ENCODE data around the gene SWT1.

DNA sequence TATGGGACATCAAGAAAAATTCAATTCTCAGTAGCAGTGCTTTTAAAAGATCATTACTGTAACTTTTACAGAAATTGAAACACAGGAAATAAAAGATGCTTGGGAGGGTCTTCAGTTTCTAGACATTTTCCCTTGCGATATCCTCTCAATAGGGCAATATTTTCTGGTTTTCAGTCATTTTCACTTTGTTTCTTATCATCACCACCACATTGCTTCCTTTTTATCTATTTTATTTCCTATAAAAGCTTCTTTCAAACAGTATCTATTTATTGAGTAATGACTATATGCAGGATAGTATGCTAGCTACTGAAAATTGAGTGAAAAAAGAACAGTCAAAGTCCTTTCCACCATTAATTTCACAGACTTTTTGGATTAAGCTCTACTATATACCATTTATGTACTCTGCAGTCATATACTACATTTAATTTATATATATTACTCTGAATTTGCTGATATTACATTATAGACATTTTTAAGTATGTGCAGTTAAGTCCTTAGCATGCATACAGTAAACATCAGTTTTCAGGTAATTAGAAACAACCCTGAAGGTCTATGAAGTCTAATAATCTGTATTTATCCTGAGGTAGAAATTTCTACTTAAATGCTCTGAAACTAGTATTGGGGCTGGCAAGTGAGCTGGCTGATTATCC, 18.9 kb upstream of the SWT1 start:
- TF ChIP-seq POLR2AphosphoS5 (IDR thresholded peaks at IDR 0.05; ENCODE audit: low read depth, low read length) (no peak), FOXP2 (optimal IDR thresholded peaks at IDR 0.05; ENCODE audit: borderline replicate concordance, extremely low read depth, extremely low read length, insufficient read depth) (no peak), SIN3A (IDR thresholded peaks at IDR 0.05; ENCODE audit: borderline replicate concordance, insufficient read depth, low read length) (no peak)
- TF ChIP-seq, protein P1, sequence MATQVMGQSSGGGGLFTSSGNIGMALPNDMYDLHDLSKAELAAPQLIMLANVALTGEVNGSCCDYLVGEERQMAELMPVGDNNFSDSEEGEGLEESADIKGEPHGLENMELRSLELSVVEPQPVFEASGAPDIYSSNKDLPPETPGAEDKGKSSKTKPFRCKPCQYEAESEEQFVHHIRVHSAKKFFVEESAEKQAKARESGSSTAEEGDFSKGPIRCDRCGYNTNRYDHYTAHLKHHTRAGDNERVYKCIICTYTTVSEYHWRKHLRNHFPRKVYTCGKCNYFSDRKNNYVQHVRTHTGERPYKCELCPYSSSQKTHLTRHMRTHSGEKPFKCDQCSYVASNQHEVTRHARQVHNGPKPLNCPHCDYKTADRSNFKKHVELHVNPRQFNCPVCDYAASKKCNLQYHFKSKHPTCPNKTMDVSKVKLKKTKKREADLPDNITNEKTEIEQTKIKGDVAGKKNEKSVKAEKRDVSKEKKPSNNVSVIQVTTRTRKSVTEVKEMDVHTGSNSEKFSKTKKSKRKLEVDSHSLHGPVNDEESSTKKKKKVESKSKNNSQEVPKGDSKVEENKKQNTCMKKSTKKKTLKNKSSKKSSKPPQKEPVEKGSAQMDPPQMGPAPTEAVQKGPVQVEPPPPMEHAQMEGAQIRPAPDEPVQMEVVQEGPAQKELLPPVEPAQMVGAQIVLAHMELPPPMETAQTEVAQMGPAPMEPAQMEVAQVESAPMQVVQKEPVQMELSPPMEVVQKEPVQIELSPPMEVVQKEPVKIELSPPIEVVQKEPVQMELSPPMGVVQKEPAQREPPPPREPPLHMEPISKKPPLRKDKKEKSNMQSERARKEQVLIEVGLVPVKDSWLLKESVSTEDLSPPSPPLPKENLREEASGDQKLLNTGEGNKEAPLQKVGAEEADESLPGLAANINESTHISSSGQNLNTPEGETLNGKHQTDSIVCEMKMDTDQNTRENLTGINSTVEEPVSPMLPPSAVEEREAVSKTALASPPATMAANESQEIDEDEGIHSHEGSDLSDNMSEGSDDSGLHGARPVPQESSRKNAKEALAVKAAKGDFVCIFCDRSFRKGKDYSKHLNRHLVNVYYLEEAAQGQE (IDR thresholded peaks at IDR 0.05; ENCODE audit: insufficient read depth in 1 of 2, low read depth in 2 of 2, low read length in 2 of 2) = no peak

Measured in PFSK-1 (cell line).